Fibroblast of villous mesenchyme (primary cell): ENCODE data around the gene SMOC1. TPM values are rescaled to one million over a fixed set of nuclear protein-coding genes. Genes with fewer than 3 reads are reported as not detected.

Source experiments
- DNase-seq: peaks from one replicate; pipeline ENCODE4 v3.0.0-alpha.2; 2010; ENCODE audit warnings: low read depth
- H3K4me3 ChIP-seq: 2 replicates; pipeline ENCODE4 v1.5.1; 2011; ENCODE audit warnings: low read depth, mild to moderate bottlenecking, low read length
- total RNA-seq: library from RNA; depleted of rRNA; stranded (reverse); fragments of >200 nt; gene quantifications from 2 replicates; pipeline ENCODE4 v1.2.3, GENCODE V29; 2012
- TF ChIP-seq, protein P1 (sequence below): IDR thresholded peaks from 2 replicates; pipeline ENCODE4 v1.5.1; 2012; ENCODE audit warnings: low read depth, mild to moderate bottlenecking, low read length; ENCODE audit not compliant: insufficient read depth

The SMOC1 gene
- total RNA-seq, 1 donor = not detected

GRCh38 chr14:69852531-69853321 lies 26.5 kb upstream of the SMOC1 start:
- TF ChIP-seq, protein P1, sequence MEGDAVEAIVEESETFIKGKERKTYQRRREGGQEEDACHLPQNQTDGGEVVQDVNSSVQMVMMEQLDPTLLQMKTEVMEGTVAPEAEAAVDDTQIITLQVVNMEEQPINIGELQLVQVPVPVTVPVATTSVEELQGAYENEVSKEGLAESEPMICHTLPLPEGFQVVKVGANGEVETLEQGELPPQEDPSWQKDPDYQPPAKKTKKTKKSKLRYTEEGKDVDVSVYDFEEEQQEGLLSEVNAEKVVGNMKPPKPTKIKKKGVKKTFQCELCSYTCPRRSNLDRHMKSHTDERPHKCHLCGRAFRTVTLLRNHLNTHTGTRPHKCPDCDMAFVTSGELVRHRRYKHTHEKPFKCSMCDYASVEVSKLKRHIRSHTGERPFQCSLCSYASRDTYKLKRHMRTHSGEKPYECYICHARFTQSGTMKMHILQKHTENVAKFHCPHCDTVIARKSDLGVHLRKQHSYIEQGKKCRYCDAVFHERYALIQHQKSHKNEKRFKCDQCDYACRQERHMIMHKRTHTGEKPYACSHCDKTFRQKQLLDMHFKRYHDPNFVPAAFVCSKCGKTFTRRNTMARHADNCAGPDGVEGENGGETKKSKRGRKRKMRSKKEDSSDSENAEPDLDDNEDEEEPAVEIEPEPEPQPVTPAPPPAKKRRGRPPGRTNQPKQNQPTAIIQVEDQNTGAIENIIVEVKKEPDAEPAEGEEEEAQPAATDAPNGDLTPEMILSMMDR = no peak
- DNase-seq = no peak
- H3K4me3 ChIP-seq = no peak overlapping the region

- TF ChIP-seq, protein P1 = no peak
- no peak for DNase-seq
- no peak overlapping the region for H3K4me3 ChIP-seq
These were observed 25.4 kb upstream of the SMOC1 start for GRCh38 chr14:69853774-69854173.

GRCh38 chr14:69854598-69854997 lies 24.6 kb upstream of the SMOC1 start:
- TF ChIP-seq, protein P1 = no peak
- no peak for DNase-seq

DNA sequence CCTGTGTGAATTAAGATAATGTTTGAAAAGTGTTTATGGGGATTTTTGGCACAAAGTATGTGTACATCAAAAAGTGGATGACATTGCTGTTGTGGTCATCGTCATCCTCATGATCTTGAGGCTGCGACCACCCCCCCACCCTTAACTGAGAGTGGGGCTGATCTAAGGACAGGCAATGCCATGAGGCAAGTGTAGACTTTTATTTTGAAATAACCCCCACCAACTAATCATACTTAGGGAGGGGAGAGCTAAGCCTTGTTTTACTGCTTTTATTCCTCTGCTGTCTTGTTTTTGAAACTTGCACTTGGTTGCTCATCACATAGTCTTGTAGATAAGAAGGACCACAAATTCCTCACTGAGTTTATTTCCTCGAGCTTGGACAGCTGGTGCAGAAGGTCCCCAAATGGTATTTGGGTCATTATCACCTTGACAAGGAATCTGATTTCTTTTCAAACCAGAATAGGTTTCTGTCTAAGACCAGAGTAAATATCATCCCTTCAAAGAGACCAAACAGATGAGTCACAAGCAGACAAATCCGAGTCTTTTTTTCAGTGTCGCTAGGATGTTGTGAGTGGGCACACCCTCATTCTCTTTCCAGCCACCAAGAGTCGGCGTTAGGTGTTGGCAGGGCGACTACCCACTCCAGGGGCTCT lies 23.9 kb upstream of the SMOC1 start:
- TF ChIP-seq, protein P1 = no peak
- DNase-seq = no peak
- H3K4me3 ChIP-seq = no peak overlapping the region

More at GRCh38 chr14:69854598-69854997, 24.6 kb upstream of the SMOC1 start:
- H3K4me3 ChIP-seq = no peak overlapping the region

GRCh38 chr14:69858801-69859200 lies 20.4 kb upstream of the SMOC1 start:
- TF ChIP-seq, protein P1 = no peak
- H3K4me3 ChIP-seq = no peak overlapping the region
- no peak for DNase-seq

DNA sequence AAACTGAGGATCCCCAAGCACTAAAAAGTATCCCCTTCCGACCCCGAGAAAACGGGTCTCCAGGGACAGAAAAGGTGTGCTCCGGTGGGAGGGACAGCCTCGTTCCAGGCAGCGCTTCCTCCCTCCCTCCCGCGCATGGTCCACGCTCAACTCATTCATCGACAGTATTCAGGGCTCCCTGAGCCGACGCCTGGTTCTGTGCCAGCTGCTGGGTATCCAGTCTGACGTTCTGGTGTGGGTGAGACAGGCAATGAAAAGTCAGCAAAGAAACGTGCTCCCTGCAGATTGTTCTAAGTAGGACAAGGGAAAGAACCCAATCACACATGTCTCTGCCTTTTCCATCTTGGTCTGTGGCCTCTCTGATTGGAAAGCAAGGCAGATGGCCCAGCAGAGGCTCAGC lies 19.6 kb upstream of the SMOC1 start:
- TF ChIP-seq, protein P1 = no peak
- no peak for DNase-seq
- no peak overlapping the region for H3K4me3 ChIP-seq

DNA sequence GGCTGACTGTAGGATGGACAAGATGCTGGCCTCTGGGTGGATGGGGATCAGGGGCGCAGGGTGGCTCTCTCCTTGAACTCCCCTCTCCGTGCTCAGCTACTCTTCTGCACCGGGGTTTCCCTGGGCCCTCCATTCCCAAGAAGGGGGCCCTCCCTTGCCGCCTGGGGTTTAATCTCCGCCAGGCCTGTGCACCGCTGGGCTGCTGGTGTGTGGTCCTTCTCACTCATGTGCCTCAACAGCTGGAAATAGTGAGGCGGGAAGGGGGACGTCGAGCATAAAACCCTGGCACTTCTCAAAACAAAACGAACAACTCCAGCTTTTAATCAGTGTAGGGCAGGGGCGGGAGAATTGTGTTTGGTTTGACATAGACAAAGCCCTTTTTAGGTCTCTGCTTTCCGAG lies 19.0 kb upstream of the SMOC1 start:
- H3K4me3 ChIP-seq = no peak overlapping the region
- no peak for DNase-seq
- TF ChIP-seq, protein P1 = no peak
